NCI-H774 (cell line): Measurements from ENCODE around the gene GALE.

Source experiments
- DNase-seq: peaks from one replicate; lab custom pipeline; 2025; lab: John Stamatoyannopoulos, UW

GALE gene

GRCh38 chr1:23751050-23751814 lies 49.3 kb downstream of the GALE start:
- DNase-seq: no peak

- no peak for DNase-seq
Measured at GRCh38 chr1:23748016-23748415, 52.5 kb downstream of the GALE start.
